NB4 (cell line): ENCODE data around the gene CDHR3.

Experiments used
- DNase-seq: peaks from one replicate; pipeline ENCODE4 v3.0.0; 2010; ENCODE audit warnings: low read depth
- H3K4me3 ChIP-seq: one replicate; pipeline ENCODE4 v1.5.1; 2011; ENCODE audit warnings: mild to moderate bottlenecking, low read depth, low read length, moderate library complexity
- MAX ChIP-seq: IDR thresholded peaks from 2 replicates; pipeline ENCODE4 v1.6.1; 2011; ENCODE audit warnings: low read depth, low read length
- MYC ChIP-seq: IDR thresholded peaks from 2 replicates; pipeline ENCODE4 v1.6.1; 2011; ENCODE audit warnings: low read depth, low read length
- POLR2A ChIP-seq: IDR thresholded peaks from 2 replicates; pipeline ENCODE4 v1.6.1; 2011; ENCODE audit warnings: mild to moderate bottlenecking; ENCODE audit not compliant: insufficient read length; ENCODE audit errors: extremely low read depth
- TF ChIP-seq, protein P1 (sequence below): IDR thresholded peaks from one replicate; pipeline ENCODE4 v1.5.1; 2012; ENCODE audit warnings: low read depth, low read length

CDHR3 gene

DNA sequence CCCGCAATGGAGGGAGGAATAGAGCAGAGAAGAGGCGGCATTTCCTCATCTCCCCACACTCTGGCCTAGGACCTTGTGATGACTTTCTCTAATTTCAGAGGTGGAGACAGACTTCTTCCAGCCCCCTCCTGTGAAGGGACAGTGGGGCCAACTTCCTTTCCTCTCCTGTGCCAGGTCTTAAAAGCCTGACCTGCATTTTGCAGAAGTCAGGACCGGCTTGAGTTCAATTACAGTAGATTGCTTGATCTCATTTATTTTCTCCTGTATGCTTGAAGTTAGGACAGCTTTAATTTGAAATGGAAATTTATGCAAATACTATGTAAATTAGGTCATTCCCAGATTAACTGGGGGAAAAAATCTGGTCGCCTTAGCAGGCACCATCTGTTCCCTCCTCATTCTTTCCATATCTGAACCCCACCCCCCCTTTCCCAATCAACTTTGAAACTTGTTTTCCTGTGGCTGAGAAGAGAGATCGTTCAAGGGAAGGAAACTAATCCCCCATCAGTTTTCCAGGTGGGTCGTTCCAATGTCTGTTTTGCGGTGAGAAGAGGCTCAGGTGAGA lies 92.0 kb downstream of the CDHR3 start:
- no peak for DNase-seq
- no peak for TF ChIP-seq MYC
- no peak for TF ChIP-seq MAX
- H3K4me3 ChIP-seq: no peak overlapping the region

GRCh38 chr7:106056513-106057203 lies 93.6 kb downstream of the CDHR3 start:
- no peak overlapping the region for H3K4me3 ChIP-seq

DNA sequence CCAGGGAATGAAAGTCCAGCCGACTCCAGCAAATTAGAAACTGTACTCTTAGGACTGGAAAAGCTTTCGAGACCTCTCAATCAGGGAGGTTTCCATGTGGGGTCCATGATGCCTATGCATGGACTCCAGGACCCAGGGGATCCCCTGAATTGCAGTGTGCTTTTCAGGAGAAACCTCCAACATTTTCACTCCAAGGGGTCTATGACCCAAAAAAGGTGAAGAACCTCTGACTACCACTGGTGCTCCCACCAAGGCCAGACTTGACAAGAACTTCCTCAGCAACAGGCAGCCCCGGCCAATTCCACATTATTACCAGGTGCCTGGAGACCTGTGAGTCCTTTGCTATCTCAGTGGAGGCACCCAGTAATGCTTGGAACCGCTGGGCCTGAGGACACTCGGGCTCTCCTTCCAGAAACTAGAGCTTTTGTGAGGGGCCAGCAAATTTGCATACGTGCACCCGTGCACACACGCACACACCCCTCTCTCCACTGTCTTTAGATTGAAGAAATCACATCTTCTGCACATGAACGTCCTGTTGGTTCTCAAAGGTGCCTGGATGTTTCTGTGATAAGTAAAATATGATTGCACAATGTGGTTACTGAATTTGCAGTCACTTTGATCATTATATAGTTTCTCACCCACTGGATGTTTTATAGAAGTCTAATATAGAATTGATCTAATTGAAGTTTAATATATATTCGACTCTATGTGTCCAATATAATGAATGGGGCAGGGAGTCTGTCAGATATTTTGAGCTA lies 94.3 kb downstream of the CDHR3 start:
- TF ChIP-seq POLR2A (no peak), MYC (no peak), MAX (no peak)
- TF ChIP-seq, protein P1, sequence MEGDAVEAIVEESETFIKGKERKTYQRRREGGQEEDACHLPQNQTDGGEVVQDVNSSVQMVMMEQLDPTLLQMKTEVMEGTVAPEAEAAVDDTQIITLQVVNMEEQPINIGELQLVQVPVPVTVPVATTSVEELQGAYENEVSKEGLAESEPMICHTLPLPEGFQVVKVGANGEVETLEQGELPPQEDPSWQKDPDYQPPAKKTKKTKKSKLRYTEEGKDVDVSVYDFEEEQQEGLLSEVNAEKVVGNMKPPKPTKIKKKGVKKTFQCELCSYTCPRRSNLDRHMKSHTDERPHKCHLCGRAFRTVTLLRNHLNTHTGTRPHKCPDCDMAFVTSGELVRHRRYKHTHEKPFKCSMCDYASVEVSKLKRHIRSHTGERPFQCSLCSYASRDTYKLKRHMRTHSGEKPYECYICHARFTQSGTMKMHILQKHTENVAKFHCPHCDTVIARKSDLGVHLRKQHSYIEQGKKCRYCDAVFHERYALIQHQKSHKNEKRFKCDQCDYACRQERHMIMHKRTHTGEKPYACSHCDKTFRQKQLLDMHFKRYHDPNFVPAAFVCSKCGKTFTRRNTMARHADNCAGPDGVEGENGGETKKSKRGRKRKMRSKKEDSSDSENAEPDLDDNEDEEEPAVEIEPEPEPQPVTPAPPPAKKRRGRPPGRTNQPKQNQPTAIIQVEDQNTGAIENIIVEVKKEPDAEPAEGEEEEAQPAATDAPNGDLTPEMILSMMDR: no peak
- no peak overlapping the region for H3K4me3 ChIP-seq
- no peak for DNase-seq

More at GRCh38 chr7:106056513-106057203, 93.6 kb downstream of the CDHR3 start:
- no peak for TF ChIP-seq POLR2A
- TF ChIP-seq MYC: peak; percentile 92
- TF ChIP-seq MAX: peak; percentile 97
- TF ChIP-seq, protein P1: peak; percentile 97
- peak; percentile 82 for DNase-seq

- TF ChIP-seq MYC (no peak), MAX (no peak), POLR2A (no peak)
- TF ChIP-seq, protein P1: no peak
- no peak for DNase-seq
- H3K4me3 ChIP-seq: no peak overlapping the region
These were observed 95.2 kb downstream of the CDHR3 start for GRCh38 chr7:106057962-106058927.

DNA sequence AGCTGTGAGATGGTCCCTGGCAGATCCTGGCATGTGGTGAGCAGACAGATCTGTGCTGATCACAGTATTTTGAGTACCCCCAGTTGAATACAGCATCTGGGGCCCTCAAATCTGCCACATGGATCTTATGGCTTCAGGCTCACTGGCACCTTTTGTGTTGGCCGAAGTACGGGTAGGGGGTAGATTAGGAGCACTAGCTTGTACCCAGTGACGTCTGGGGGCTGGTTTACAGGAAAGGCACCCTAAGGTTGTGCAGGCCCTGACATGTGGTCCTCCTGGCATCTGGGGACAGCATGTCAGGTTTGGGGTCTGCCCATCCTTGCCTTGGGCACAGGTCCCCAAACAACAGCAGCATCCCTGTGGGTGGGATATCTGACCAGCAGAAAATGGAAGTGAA lies 95.9 kb downstream of the CDHR3 start:
- TF ChIP-seq, protein P1: no peak
- no peak for TF ChIP-seq POLR2A
- no peak for TF ChIP-seq MAX
- no peak for TF ChIP-seq MYC
- H3K4me3 ChIP-seq: no peak overlapping the region
- DNase-seq: no peak
